Activated T-cell treated with anti-CD3 and anti-CD28 coated beads, Interleukin-2, amount 50 U/mL, for 72 hours (primary cell): ENCODE measurements around the gene GLTP. TPM values are rescaled to one million over a fixed set of nuclear protein-coding genes. Genes with fewer than 3 reads are reported as not detected.

Experiments
- ATAC-seq, 2 donors: fragments of 150-1000 bp; cut with Tn5 transposase; replicated peaks in 1 of 2; 2 replicates each; pipeline ENCODE4 v1.10.0; 2021; ENCODE audit warnings: moderate library complexity in 2 of 2, mild to moderate bottlenecking in 1 of 2
- DNase-seq, 2 donors: peaks; one replicate each; pipeline ENCODE4 v3.0.0; 2021 to 2022; ENCODE audit warnings: mixed read lengths in 1 of 2
- H3K27ac Mint-ChIP-seq: one replicate; pipeline ENCODE4 v1.8.0; 2022; ENCODE audit warnings: mild to moderate bottlenecking, moderate library complexity, mixed read lengths
- H3K27me3 Mint-ChIP-seq: one replicate; pipeline ENCODE4 v1.8.0; 2022; ENCODE audit warnings: low read depth, mixed read lengths
- H3K36me3 Mint-ChIP-seq, 2 donors: one replicate each; pipeline ENCODE4 v1.8.0; 2022; ENCODE audit warnings: mixed read lengths in 2 of 2, mild to moderate bottlenecking in 1 of 2; ENCODE audit not compliant: insufficient read depth in 2 of 2
- H3K4me1 Mint-ChIP-seq: one replicate; pipeline ENCODE4 v1.8.0; 2022; ENCODE audit warnings: low read depth, mixed read lengths
- H3K4me3 Mint-ChIP-seq, 2 donors: one replicate each; pipeline ENCODE4 v1.8.0; 2022; ENCODE audit warnings: mild to moderate bottlenecking in 2 of 2, mixed read lengths in 2 of 2, moderate library complexity in 2 of 2
- H3K9me3 Mint-ChIP-seq, 2 donors: one replicate each; pipeline ENCODE4 v1.8.0; 2022; ENCODE audit warnings: mixed read lengths in 2 of 2
- total RNA-seq, 2 donors: library from RNA; stranded (reverse); gene quantifications; one replicate each; pipeline ENCODE4 v1.2.3, GENCODE V29; 2022

GLTP gene
- total RNA-seq, 2 donors from 2014 or later: 23.8 to 24.5 TPM

GRCh38 chr12:109879351-109880042, 844 bp downstream of the GLTP start:
- no peak for DNase-seq
- peak overlapping the region; percentile 89 for H3K27ac Mint-ChIP-seq
- ATAC-seq: no peak
- H3K27me3 Mint-ChIP-seq: no peaks in the 10 kb centered on the region
- H3K9me3 Mint-ChIP-seq: no peaks in the 10 kb centered on the region
- peaks cover 63% of the 10 kb centered on the region for H3K4me1 Mint-ChIP-seq
- no peaks in the 10 kb centered on the region for H3K36me3 Mint-ChIP-seq
- peak overlapping the region; percentile 93 to 99 for H3K4me3 Mint-ChIP-seq

DNA sequence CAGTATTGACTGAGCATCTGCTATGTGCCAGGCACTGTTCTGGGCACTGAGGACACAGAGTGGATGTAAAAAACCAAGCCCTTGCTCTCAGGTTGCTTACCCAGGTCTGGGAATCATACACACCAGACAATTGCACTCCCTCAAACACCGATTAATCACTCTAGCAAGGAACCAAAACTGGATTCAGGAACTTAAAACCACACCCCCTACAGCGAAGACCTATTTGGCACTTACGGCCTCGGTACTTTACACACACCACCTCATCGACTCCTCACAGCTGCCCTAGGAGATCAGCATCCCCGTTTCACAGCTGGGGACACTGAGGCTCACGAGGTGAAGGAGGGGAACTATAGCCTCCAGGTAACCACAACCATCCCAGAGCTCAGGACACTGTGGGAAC, 1.6 kb downstream of the GLTP start:
- Mint-ChIP-seq H3K27me3 (no peaks in the 10 kb centered on the region), H3K4me1 (peaks cover 63% of the 10 kb centered on the region), H3K36me3 (no peaks in the 10 kb centered on the region), H3K9me3 (no peaks in the 10 kb centered on the region), H3K27ac (no peak overlapping the region), H3K4me3 (peak overlapping the region; percentile 93 to 99)
- DNase-seq (no peak), ATAC-seq (no peak)

GRCh38 chr12:109878247-109878625, 2.1 kb downstream of the GLTP start:
- H3K27me3 Mint-ChIP-seq: no peaks in the 10 kb centered on the region
- DNase-seq (no peak), ATAC-seq (no peak)
- peak overlapping the region in 1 of 2 donors; percentile 25 for H3K4me3 Mint-ChIP-seq
- no peaks in the 10 kb centered on the region for H3K36me3 Mint-ChIP-seq
- H3K9me3 Mint-ChIP-seq: no peaks in the 10 kb centered on the region
- H3K27ac Mint-ChIP-seq: no peak overlapping the region
- H3K4me1 Mint-ChIP-seq: peaks cover 58% of the 10 kb centered on the region

- H3K4me1 Mint-ChIP-seq: peaks cover 58% of the 10 kb centered on the region
- H3K9me3 Mint-ChIP-seq: no peaks in the 10 kb centered on the region
- peak overlapping the region in 1 of 2 donors; percentile 46 for H3K4me3 Mint-ChIP-seq
These were observed 2.7 kb downstream of the GLTP start for GRCh38 chr12:109877504-109878246.

GRCh38 chr12:109876406-109876805, 3.9 kb downstream of the GLTP start:
- Mint-ChIP-seq H3K27me3 (no peaks in the 10 kb centered on the region), H3K4me1 (peaks cover 60% of the 10 kb centered on the region), H3K36me3 (no peaks in the 10 kb centered on the region), H3K27ac (no peak overlapping the region), H3K4me3 (no peak overlapping the region), H3K9me3 (no peaks in the 10 kb centered on the region)
- DNase-seq: no peak
- ATAC-seq: no peak

More at GRCh38 chr12:109877504-109878246, 2.7 kb downstream of the GLTP start:
- Mint-ChIP-seq H3K27me3 (no peaks in the 10 kb centered on the region), H3K27ac (no peak overlapping the region), H3K36me3 (no peaks in the 10 kb centered on the region)
- DNase-seq (no peak), ATAC-seq (no peak)

- no peak overlapping the region for H3K27ac Mint-ChIP-seq
These were observed 4.7 kb downstream of the GLTP start for GRCh38 chr12:109875572-109876131.

DNA sequence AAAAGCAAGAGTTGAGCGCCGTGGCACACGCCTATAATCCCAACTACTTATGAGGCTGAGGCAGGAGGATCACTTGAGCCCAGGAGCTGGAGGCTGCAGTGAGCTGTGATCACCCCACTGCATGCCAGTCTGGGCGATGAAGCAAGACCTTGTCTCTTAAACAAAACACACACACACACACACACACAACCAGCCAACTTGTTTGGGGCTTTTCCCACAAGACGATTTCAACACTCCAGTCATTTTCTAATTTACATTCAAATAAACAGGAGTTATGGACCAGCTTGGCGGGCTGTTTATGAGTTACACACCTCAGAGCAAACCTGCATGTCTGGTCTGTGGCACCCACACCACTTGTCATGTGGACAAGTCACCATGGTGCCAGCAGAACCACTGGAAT, 6.7 kb downstream of the GLTP start:
- no peaks in the 10 kb centered on the region for H3K9me3 Mint-ChIP-seq

More at GRCh38 chr12:109875572-109876131, 4.7 kb downstream of the GLTP start:
- no peak for ATAC-seq
- Mint-ChIP-seq H3K9me3 (no peaks in the 10 kb centered on the region), H3K27me3 (no peaks in the 10 kb centered on the region), H3K4me3 (no peak overlapping the region), H3K36me3 (no peaks in the 10 kb centered on the region), H3K4me1 (peaks cover 58% of the 10 kb centered on the region)
- no peak for DNase-seq

DNA sequence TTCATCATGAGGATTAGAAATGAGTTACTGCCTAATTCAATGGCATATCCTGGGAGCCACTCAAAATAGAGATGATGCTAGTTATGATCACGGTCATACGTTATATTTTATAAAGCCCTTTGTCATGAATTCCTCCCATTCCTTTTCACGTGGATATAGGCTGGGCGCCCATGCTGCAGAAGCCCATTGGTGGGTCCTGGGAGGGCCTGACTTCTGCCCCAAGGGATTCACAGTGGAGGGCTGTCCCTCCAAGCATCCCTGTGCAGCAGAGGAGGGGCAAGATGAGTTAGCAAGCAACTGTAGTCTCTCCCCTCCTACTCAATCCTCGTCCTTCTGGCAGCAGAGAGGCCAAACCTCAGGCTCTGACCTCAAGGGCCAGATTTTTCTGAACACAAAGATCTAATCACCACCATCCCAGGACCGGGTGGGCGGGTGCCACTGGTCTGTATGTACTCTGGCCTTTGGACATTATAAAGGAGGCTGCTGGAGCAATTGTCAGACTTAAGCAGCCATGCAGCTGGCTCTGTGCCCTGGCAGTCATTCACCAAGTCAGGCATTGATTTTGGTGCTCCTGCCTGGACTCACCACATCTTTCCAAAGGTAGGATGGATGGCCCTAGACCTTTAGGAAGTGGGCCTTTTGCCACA, 8.6 kb downstream of the GLTP start:
- no peak for DNase-seq
- Mint-ChIP-seq H3K9me3 (no peaks in the 10 kb centered on the region), H3K27me3 (no peaks in the 10 kb centered on the region), H3K27ac (peak overlapping the region; percentile 1), H3K4me1 (peaks cover 44% of the 10 kb centered on the region), H3K4me3 (no peak overlapping the region), H3K36me3 (no peaks in the 10 kb centered on the region)
- no peak for ATAC-seq

More for the DNA sequence above, 6.7 kb downstream of the GLTP start:
- no peak for ATAC-seq
- H3K4me1 Mint-ChIP-seq: peaks cover 51% of the 10 kb centered on the region
- H3K4me3 Mint-ChIP-seq: no peak overlapping the region
- DNase-seq: no peak
- no peaks in the 10 kb centered on the region for H3K36me3 Mint-ChIP-seq
- H3K27me3 Mint-ChIP-seq: no peaks in the 10 kb centered on the region
- H3K27ac Mint-ChIP-seq: no peak overlapping the region

GRCh38 chr12:109870648-109871047, 9.7 kb downstream of the GLTP start:
- Mint-ChIP-seq H3K36me3 (no peaks in the 10 kb centered on the region), H3K27me3 (no peaks in the 10 kb centered on the region)
- ATAC-seq: peak; percentile 48 to 50

GRCh38 chr12:109868182-109869051, 11.9 kb downstream of the GLTP start:
- Mint-ChIP-seq H3K4me3 (no peak overlapping the region), H3K27me3 (no peaks in the 10 kb centered on the region), H3K9me3 (no peaks in the 10 kb centered on the region), H3K4me1 (peaks cover 22% of the 10 kb centered on the region), H3K27ac (no peak overlapping the region), H3K36me3 (no peaks in the 10 kb centered on the region)
- no peak for DNase-seq
- peak; percentile 49 to 84 for ATAC-seq

More at GRCh38 chr12:109870648-109871047, 9.7 kb downstream of the GLTP start:
- Mint-ChIP-seq H3K4me1 (peaks cover 32% of the 10 kb centered on the region), H3K9me3 (no peaks in the 10 kb centered on the region), H3K4me3 (no peak overlapping the region), H3K27ac (peak overlapping the region; percentile 45)
- no peak for DNase-seq

- no peak for DNase-seq
- ATAC-seq: no peak
- H3K36me3 Mint-ChIP-seq: no peaks in the 10 kb centered on the region
- no peak overlapping the region for H3K4me3 Mint-ChIP-seq
- H3K27me3 Mint-ChIP-seq: no peaks in the 10 kb centered on the region
- no peaks in the 10 kb centered on the region for H3K9me3 Mint-ChIP-seq
- peak overlapping the region; percentile 46 for H3K27ac Mint-ChIP-seq
- peaks cover 9% of the 10 kb centered on the region for H3K4me1 Mint-ChIP-seq
These were observed 15.4 kb downstream of the GLTP start for GRCh38 chr12:109864916-109865315.
